T-cell (primary cell): ENCODE data around the gene MAB21L4. TPM values are rescaled to one million over a fixed set of nuclear protein-coding genes. Genes with fewer than 3 reads are reported as not detected.
A peak's percentile ranks its signal among the peaks of the same experiment; 100 is the strongest.

Source experiments
- ATAC-seq, 4 experiments: fragments of 200-7000 bp in 3 of 4; fragments of 150-1000 bp in 1 of 4; cut with Tn5 transposase; replicated peaks in 1 of 4; 1 replicate in 3 of 4; 2 replicates in 1 of 4; pipeline ENCODE4 v1.10.0; 2021; ENCODE audit warnings: moderate library complexity in 3 of 4, mild to moderate bottlenecking in 2 of 4, moderate number of reproducible peaks in 1 of 4
- CTCF ChIA-PET, 2 donors: fragments of 300-600 bp; sonication (Branson Sonifier 250); formaldehyde crosslinking; loops; one replicate each; lab custom pipeline; 2022; ENCODE audit warnings: antibody characterized with exemption in 2 of 2; lab: Charles Lee
- POLR2A ChIA-PET, 2 donors: fragments of 300-600 bp; sonication (Branson Sonifier 250); formaldehyde crosslinking; loops; one replicate each; lab custom pipeline; 2022; ENCODE audit warnings: antibody characterized with exemption in 2 of 2; lab: Charles Lee
- DNase-seq, 35 experiments: peaks; one replicate each; pipeline versions ENCODE4 v3.0.0 to v3.0.0-alpha.2; 2013 to 2023
- H3K27ac ChIP-seq: one replicate; pipeline ENCODE4 v1.5.1; 2013; ENCODE audit warnings: low read length
- H3K27me3 ChIP-seq, 2 experiments: replicated peaks in 1 of 2; 1 replicate in 1 of 2; 2 replicates in 1 of 2; pipeline versions ENCODE4 v1.6.1 to v1.7.0; 2013; ENCODE audit warnings: low read length in 1 of 2, mixed read lengths in 1 of 2; ENCODE audit not compliant: control insufficient read depth in 2 of 2, insufficient read depth in 2 of 2; ENCODE audit errors: extremely low read depth in 1 of 2
- H3K36me3 ChIP-seq, 2 donors: 1 replicate in 1 of 2; 2 replicates in 1 of 2; pipeline versions ENCODE4 v1.6.1 to v1.7.0; 2013; ENCODE audit warnings: low read length in 1 of 2; ENCODE audit not compliant: control insufficient read depth in 2 of 2, insufficient read depth in 1 of 2; ENCODE audit errors: extremely low read depth in 1 of 2
- H3K4me1 ChIP-seq, 2 experiments: 1 replicate in 1 of 2; 2 replicates in 1 of 2; pipeline versions ENCODE4 v1.6.1 to v1.7.0; 2013; ENCODE audit warnings: low read length in 2 of 2, mixed read lengths in 1 of 2; ENCODE audit not compliant: insufficient read depth in 2 of 2, control insufficient read depth in 1 of 2; ENCODE audit errors: extremely low read depth in 1 of 2
- H3K4me3 ChIP-seq, 2 donors: 1 replicate in 1 of 2; 2 replicates in 1 of 2; pipeline versions ENCODE4 v1.5.1 to v1.7.0; 2013; ENCODE audit warnings: mild to moderate bottlenecking in 2 of 2, low read length in 1 of 2, moderate library complexity in 1 of 2; ENCODE audit not compliant: control insufficient read depth in 1 of 2; ENCODE audit errors: extremely low read depth in 1 of 2
- H3K9me3 ChIP-seq: 2 replicates; pipeline ENCODE4 v1.7.0; 2013
- H3K27ac Mint-ChIP-seq, 2 donors: one replicate each; pipeline ENCODE4 v1.8.0; 2020 to 2021; ENCODE audit warnings: mild to moderate bottlenecking in 2 of 2, mixed read lengths in 2 of 2
- H3K27me3 Mint-ChIP-seq, 2 donors: one replicate each; pipeline ENCODE4 v1.8.0; 2021 to 2022; ENCODE audit warnings: mixed read lengths in 2 of 2
- H3K36me3 Mint-ChIP-seq: one replicate; pipeline ENCODE4 v1.8.0; 2021; ENCODE audit warnings: mixed read lengths
- H3K4me1 Mint-ChIP-seq, 3 donors: one replicate each; pipeline ENCODE4 v1.8.0; 2020 to 2022; ENCODE audit warnings: mixed read lengths in 3 of 3, mild to moderate bottlenecking in 1 of 3
- H3K4me3 Mint-ChIP-seq, 3 donors: one replicate each; pipeline ENCODE4 v1.8.0; 2020 to 2022; ENCODE audit warnings: mild to moderate bottlenecking in 3 of 3, mixed read lengths in 3 of 3, moderate library complexity in 3 of 3
- H3K9me3 Mint-ChIP-seq, 3 donors: one replicate each; pipeline ENCODE4 v1.8.0; 2020 to 2022; ENCODE audit warnings: mixed read lengths in 3 of 3
- WGBS: methylation state at CpG from one replicate; pipeline ENCODE4 v1.1.5; 2013; ENCODE audit warnings: missing lambda C conversion rate; ENCODE audit not compliant: insufficient coverage; 5-methylcytosine and 5-hydroxymethylcytosine counted together
- total RNA-seq, 35 experiments: library from RNA in 6 of 35; stranded (reverse) in 6 of 35; fragments of 120-200 nt in 1 of 35; gene quantifications; one replicate each; pipeline versions ENCODE4 v1.2.1 to v1.2.4 and lab custom pipeline; 2013 to 2026

Gene MAB21L4
- total RNA-seq, 5 donors from 2014 or later (not counting 1 experiment from before 2014, with no cell fraction given): not detected

- WGBS: 91% methylated on average over 2 of the region's 4 CpGs
- Mint-ChIP-seq H3K27ac (no peak overlapping the region), H3K4me1 (no peaks in the 10 kb centered on the region), H3K4me3 (no peak overlapping the region), H3K27me3 (no peaks in the 10 kb centered on the region), H3K9me3 (no peaks in the 10 kb centered on the region), H3K36me3 (no peaks in the 10 kb centered on the region)
- ATAC-seq (no peak), DNase-seq (peak in 2 of 35 experiments; percentile 1 to 3)
- Histone ChIP-seq H3K36me3 (no peaks in the 10 kb centered on the region), H3K27ac (no peak overlapping the region), H3K9me3 (no peaks in the 10 kb centered on the region), H3K4me3 (no peak overlapping the region), H3K4me1 (peaks cover 0 to under 1% of the 10 kb centered on the region in 2 experiments), H3K27me3 (peaks cover 0 to 28% of the 10 kb centered on the region in 2 experiments)
- ChIA-PET CTCF (no interaction called here), POLR2A (no interaction called here)
Observed at GRCh38 chr2:240920783-240921231, 24.9 kb upstream of the MAB21L4 start.

- no peak overlapping the region for H3K4me3 Mint-ChIP-seq
- no peaks in the 10 kb centered on the region for H3K36me3 Mint-ChIP-seq
- H3K4me1 ChIP-seq: peaks cover 0 to 3% of the 10 kb centered on the region in 2 experiments
- peaks cover 0 to 33% of the 10 kb centered on the region in 2 experiments for H3K27me3 ChIP-seq
- H3K36me3 ChIP-seq: no peaks in the 10 kb centered on the region
- peaks cover 0 to 5% of the 10 kb centered on the region in 2 donors for H3K27me3 Mint-ChIP-seq
- ATAC-seq: no peak
- H3K9me3 Mint-ChIP-seq: no peaks in the 10 kb centered on the region
- DNase-seq: peak in 2 of 35 experiments; percentile 1 to 2
- H3K27ac Mint-ChIP-seq: no peak overlapping the region
- WGBS: 88% methylated on average over 31 of the region's 31 CpGs
- no peaks in the 10 kb centered on the region for H3K9me3 ChIP-seq
- ChIA-PET CTCF (no interaction called here), POLR2A (no interaction called here)
- H3K27ac ChIP-seq: no peak overlapping the region
- no peak overlapping the region for H3K4me3 ChIP-seq
- peaks cover 0 to 3% (median 0%) of the 10 kb centered on the region in 3 donors for H3K4me1 Mint-ChIP-seq
Observed at GRCh38 chr2:240919786-240920782, 24.1 kb upstream of the MAB21L4 start.

- CTCF ChIA-PET: no interaction called here
- POLR2A ChIA-PET: no interaction called here
- no peak overlapping the region for H3K4me3 ChIP-seq
- Mint-ChIP-seq H3K4me1 (peaks cover 0 to 3% (median 0%) of the 10 kb centered on the region in 3 donors), H3K4me3 (no peak overlapping the region), H3K9me3 (no peaks in the 10 kb centered on the region), H3K36me3 (no peaks in the 10 kb centered on the region), H3K27me3 (peaks cover 0 to 8% of the 10 kb centered on the region in 2 donors), H3K27ac (no peak overlapping the region)
- no peak overlapping the region for H3K27ac ChIP-seq
- peaks cover 0 to 40% of the 10 kb centered on the region in 2 experiments for H3K27me3 ChIP-seq
- WGBS: 71% methylated on average over 15 of the region's 19 CpGs
- peaks cover 0 to 6% of the 10 kb centered on the region in 2 experiments for H3K4me1 ChIP-seq
- H3K9me3 ChIP-seq: no peaks in the 10 kb centered on the region
- H3K36me3 ChIP-seq: no peaks in the 10 kb centered on the region
- DNase-seq (peak in 1 of 35 experiments; percentile 2), ATAC-seq (no peak)
Observed at GRCh38 chr2:240919161-240919781, 23.3 kb upstream of the MAB21L4 start.

- ChIA-PET CTCF (no interaction called here), POLR2A (no interaction called here)
- peak in 2 of 35 experiments; percentile 2 to 3 for DNase-seq
- Histone ChIP-seq H3K9me3 (no peaks in the 10 kb centered on the region), H3K4me1 (peaks cover 0 to 8% of the 10 kb centered on the region in 2 experiments), H3K27ac (no peak overlapping the region), H3K27me3 (peaks cover 0 to 48% of the 10 kb centered on the region in 2 experiments), H3K36me3 (no peaks in the 10 kb centered on the region), H3K4me3 (no peak overlapping the region)
- no peaks in the 10 kb centered on the region for H3K9me3 Mint-ChIP-seq
- H3K36me3 Mint-ChIP-seq: no peaks in the 10 kb centered on the region
- 86% methylated on average over 31 of the region's 36 CpGs for WGBS
- H3K27ac Mint-ChIP-seq: no peak overlapping the region
- H3K27me3 Mint-ChIP-seq: peaks cover 0 to 10% of the 10 kb centered on the region in 2 donors
- ATAC-seq: no peak
- no peak overlapping the region for H3K4me3 Mint-ChIP-seq
- H3K4me1 Mint-ChIP-seq: peaks cover 0 to 3% (median 0%) of the 10 kb centered on the region in 3 donors
Observed at GRCh38 chr2:240918258-240919091, 22.5 kb upstream of the MAB21L4 start.

GRCh38 chr2:240917684-240918257, 21.8 kb upstream of the MAB21L4 start:
- CTCF ChIA-PET: no interaction called here
- WGBS: 84% methylated on average over 6 of the region's 10 CpGs
- Mint-ChIP-seq H3K4me3 (no peak overlapping the region), H3K27me3 (peaks cover 0 to 13% of the 10 kb centered on the region in 2 donors), H3K4me1 (peaks cover 0 to 3% (median 0%) of the 10 kb centered on the region in 3 donors), H3K9me3 (no peaks in the 10 kb centered on the region), H3K27ac (no peak overlapping the region), H3K36me3 (no peaks in the 10 kb centered on the region)
- POLR2A ChIA-PET: no interaction called here
- ATAC-seq: no peak
- peaks cover 0 to 54% of the 10 kb centered on the region in 2 experiments for H3K27me3 ChIP-seq
- peak in 2 of 35 experiments; percentile 1 to 3 for DNase-seq
- no peak overlapping the region for H3K27ac ChIP-seq
- H3K36me3 ChIP-seq: no peaks in the 10 kb centered on the region
- no peak overlapping the region for H3K4me3 ChIP-seq
- peaks cover 0 to 8% of the 10 kb centered on the region in 2 experiments for H3K4me1 ChIP-seq
- H3K9me3 ChIP-seq: no peaks in the 10 kb centered on the region
